Neural cell (in vitro differentiated cells): ENCODE data around the gene SLC35E1.

Source experiments
- EZH2 ChIP-seq: fragments of 200-600, 300-800 bp; shearing (Covaris generic), sonication (generic); IDR thresholded peaks from 2 replicates; pipeline ENCODE4 v1.6.1; 2014; ENCODE audit warnings: antibody characterized with exemption, low read length, borderline replicate concordance, mild to moderate bottlenecking; ENCODE audit not compliant: insufficient read depth, poor library complexity, severe bottlenecking
- RAD21 ChIP-seq: fragments of 450-650 bp; conservative IDR thresholded peaks from 2 replicates; pipeline ENCODE4 v1.6.1; 2014; ENCODE audit warnings: antibody characterized with exemption, mild to moderate bottlenecking, moderate library complexity
- SMC3 ChIP-seq: fragments of 450-650 bp; conservative IDR thresholded peaks from 2 replicates; pipeline ENCODE4 v1.6.1; 2014; ENCODE audit warnings: antibody characterized with exemption, mild to moderate bottlenecking, moderate library complexity; ENCODE audit not compliant: poor library complexity
- TF ChIP-seq, protein P1 (sequence below): fragments of 450-650 bp; IDR thresholded peaks from 2 replicates; pipeline ENCODE4 v1.5.1; 2014; ENCODE audit warnings: antibody characterized with exemption, mild to moderate bottlenecking, moderate library complexity; ENCODE audit not compliant: poor library complexity, severe bottlenecking

DNA sequence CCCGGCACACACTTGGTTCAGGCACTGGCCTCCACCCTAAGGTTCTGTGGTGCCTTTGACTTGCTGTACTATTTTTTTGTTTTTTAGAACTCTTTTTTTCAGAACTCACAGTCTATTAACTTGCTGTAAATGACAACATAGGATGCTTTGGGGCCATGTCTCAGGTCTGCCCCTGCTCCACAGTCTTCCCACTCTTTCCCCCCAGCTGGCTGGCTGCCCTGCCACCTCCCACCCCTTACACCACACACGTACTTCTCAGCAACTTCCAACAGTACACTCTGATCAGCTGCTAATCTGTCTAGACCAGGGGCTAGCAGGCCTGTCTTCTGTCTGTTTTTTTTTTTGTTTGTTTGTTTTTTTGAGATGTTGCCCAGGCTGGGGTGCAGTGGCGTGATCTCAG is 67.9 kb downstream of the SLC35E1 start:
- TF ChIP-seq EZH2, result no peak
- TF ChIP-seq, protein P1, sequence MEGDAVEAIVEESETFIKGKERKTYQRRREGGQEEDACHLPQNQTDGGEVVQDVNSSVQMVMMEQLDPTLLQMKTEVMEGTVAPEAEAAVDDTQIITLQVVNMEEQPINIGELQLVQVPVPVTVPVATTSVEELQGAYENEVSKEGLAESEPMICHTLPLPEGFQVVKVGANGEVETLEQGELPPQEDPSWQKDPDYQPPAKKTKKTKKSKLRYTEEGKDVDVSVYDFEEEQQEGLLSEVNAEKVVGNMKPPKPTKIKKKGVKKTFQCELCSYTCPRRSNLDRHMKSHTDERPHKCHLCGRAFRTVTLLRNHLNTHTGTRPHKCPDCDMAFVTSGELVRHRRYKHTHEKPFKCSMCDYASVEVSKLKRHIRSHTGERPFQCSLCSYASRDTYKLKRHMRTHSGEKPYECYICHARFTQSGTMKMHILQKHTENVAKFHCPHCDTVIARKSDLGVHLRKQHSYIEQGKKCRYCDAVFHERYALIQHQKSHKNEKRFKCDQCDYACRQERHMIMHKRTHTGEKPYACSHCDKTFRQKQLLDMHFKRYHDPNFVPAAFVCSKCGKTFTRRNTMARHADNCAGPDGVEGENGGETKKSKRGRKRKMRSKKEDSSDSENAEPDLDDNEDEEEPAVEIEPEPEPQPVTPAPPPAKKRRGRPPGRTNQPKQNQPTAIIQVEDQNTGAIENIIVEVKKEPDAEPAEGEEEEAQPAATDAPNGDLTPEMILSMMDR, result no peak
- TF ChIP-seq SMC3, result no peak
- no peak for TF ChIP-seq RAD21
